Measurements from ENCODE around the gene SEMA6C.

- no peak for TF ChIP-seq CTCF (IDR thresholded peaks at IDR 0.05; ENCODE audit: low read depth, low read length)
- no peak for TF ChIP-seq MAX (IDR thresholded peaks at IDR 0.05; ENCODE audit: low read depth, low read length)
Measured at GRCh38 chr1:151130987-151131586, 15.3 kb downstream of the SEMA6C start.
